GM06990 (cell line): ENCODE results near the gene ATF3.
"Not testable (repeated sequence)": the region's sequence is repeated elsewhere in the genome, so short reads cannot be mapped to it uniquely, and the experiment has no call there.

Experiments used
- DNase-seq: peaks from one replicate; pipeline ENCODE4 v3.0.0-alpha.2; 2011; ENCODE audit not compliant: insufficient read length; ENCODE audit errors: extremely low read depth
- H3K27me3 ChIP-seq: replicated peaks from 2 replicates; pipeline ENCODE4 v1.6.0; 2011; ENCODE audit warnings: low read length; ENCODE audit not compliant: control insufficient read depth, insufficient read depth
- H3K36me3 ChIP-seq: 2 replicates; pipeline ENCODE4 v1.5.1; 2011; ENCODE audit warnings: low read length; ENCODE audit not compliant: control insufficient read depth, insufficient read depth
- H3K4me3 ChIP-seq: replicated peaks from 2 replicates; pipeline ENCODE4 v1.5.1; 2011; ENCODE audit warnings: low read depth, mild to moderate bottlenecking, control low read depth, low read length
- TF ChIP-seq, protein P1 (sequence below): IDR thresholded peaks from 2 replicates; pipeline ENCODE4 v1.5.1; 2011; ENCODE audit warnings: low read length, control low read depth, mild to moderate bottlenecking, inconsistent platforms; ENCODE audit not compliant: insufficient read depth, poor library complexity, severe bottlenecking

ATF3 gene

DNA sequence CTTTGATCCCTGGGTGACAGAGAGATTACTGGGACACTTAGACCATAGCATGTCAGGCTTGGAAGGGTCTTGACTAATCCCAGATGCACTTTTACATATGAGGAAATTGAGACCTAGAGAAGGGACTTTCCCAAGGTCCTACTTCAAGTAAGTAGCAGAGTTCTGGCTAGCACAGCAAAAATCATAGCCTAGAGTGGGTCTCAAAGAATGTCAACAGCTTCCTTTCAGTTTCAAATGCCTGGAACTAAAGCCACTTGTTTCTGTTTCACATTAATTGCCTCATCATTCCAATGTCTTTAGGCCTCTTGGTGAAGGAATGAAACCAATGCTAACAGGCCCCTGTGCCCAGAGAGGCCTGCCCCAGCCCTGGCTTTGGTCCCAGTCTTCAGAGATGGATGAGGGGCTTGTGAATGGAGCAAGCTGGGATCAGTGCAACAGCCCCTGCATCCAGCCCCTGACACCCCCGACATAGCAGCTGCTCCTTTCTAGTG lies 26.6 kb downstream of the ATF3 start:
- DNase-seq: peak; percentile 28
- Histone ChIP-seq H3K27me3 (no peaks in the 10 kb centered on the region), H3K36me3 (no peaks in the 10 kb centered on the region), H3K4me3 (no peak overlapping the region)
- TF ChIP-seq, protein P1, sequence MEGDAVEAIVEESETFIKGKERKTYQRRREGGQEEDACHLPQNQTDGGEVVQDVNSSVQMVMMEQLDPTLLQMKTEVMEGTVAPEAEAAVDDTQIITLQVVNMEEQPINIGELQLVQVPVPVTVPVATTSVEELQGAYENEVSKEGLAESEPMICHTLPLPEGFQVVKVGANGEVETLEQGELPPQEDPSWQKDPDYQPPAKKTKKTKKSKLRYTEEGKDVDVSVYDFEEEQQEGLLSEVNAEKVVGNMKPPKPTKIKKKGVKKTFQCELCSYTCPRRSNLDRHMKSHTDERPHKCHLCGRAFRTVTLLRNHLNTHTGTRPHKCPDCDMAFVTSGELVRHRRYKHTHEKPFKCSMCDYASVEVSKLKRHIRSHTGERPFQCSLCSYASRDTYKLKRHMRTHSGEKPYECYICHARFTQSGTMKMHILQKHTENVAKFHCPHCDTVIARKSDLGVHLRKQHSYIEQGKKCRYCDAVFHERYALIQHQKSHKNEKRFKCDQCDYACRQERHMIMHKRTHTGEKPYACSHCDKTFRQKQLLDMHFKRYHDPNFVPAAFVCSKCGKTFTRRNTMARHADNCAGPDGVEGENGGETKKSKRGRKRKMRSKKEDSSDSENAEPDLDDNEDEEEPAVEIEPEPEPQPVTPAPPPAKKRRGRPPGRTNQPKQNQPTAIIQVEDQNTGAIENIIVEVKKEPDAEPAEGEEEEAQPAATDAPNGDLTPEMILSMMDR: no peak

DNA sequence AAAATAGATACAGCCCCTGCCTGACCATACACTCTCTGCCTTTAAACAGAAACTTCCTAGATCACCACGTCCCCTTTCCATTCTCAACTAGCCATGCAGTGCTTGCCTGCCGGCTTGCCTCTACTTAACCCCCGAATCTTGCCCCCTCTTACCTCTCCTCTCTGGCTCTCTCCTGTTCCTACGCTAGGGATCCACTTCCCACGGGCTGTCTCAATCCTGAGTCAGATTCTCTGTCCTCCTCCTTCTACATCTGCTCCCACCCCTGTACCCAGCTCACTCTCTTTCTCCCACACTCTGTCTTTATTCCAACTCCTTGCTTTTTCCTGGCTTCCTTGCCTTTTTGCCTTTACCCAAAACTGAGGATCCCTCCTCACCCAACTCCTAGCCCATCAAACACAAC lies 29.3 kb downstream of the ATF3 start:
- no peak overlapping the region for H3K4me3 ChIP-seq
- DNase-seq: no peak
- TF ChIP-seq, protein P1: no peak

DNA sequence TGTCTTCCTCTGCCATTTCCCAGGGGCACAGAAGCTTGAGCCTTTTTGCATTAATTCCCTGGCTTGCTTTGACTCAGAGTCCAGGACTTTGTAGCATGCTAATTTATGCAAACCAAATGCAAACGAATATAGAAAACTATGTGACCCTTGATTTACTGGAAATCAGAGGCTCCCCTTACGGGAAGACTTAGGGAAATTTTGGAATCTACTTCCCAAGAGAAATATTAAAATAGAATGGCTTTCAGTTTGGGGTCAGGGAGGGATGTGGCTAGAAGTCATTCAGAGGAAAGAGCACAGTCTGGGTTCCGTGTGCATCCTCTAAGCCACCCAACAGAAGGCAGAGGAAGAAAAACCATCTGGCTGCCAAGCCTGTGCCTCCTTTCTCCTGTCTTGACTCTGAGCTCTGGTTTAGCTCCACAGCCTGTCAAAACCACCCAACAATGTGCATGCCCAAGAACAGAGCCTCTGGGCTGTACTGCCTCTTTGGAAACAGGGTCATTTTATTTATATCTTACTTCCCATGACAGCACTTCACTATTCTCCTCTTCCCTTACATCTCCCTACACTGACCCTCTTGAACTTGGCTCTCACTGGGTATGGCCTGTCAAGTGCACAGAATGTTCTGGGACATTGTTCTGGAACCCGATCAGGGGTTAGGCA lies 30.1 kb downstream of the ATF3 start:
- no peaks in the 10 kb centered on the region for H3K27me3 ChIP-seq
- no peak overlapping the region for H3K4me3 ChIP-seq
- DNase-seq: no peak
- TF ChIP-seq, protein P1: no peak
- H3K36me3 ChIP-seq: no peaks in the 10 kb centered on the region

More for the DNA sequence above, 29.3 kb downstream of the ATF3 start:
- Histone ChIP-seq H3K36me3 (no peaks in the 10 kb centered on the region), H3K27me3 (no peaks in the 10 kb centered on the region)

DNA sequence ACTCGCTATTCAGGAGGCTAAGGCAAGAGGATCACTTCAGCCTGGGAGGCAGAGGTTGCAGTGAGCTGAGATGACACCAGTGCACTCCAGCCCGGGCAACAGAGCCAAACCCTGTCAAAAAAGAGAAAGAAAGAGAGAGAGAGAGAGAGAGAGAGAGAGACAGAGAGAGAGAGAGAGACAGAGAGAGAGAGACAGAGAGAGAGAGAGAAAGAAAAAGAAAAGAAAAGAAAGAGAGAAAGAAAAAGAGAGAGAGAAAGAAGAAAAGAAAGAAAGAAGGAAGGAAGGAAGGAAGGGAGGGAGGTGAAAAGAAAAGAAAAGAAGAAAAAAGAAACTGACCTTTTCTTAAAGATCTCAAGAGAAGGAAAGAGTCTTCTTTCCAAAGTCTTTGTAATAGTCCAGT lies 31.0 kb downstream of the ATF3 start:
- not testable (repeated sequence) for H3K4me3 ChIP-seq, DNase-seq, H3K36me3 ChIP-seq, H3K27me3 ChIP-seq

DNA sequence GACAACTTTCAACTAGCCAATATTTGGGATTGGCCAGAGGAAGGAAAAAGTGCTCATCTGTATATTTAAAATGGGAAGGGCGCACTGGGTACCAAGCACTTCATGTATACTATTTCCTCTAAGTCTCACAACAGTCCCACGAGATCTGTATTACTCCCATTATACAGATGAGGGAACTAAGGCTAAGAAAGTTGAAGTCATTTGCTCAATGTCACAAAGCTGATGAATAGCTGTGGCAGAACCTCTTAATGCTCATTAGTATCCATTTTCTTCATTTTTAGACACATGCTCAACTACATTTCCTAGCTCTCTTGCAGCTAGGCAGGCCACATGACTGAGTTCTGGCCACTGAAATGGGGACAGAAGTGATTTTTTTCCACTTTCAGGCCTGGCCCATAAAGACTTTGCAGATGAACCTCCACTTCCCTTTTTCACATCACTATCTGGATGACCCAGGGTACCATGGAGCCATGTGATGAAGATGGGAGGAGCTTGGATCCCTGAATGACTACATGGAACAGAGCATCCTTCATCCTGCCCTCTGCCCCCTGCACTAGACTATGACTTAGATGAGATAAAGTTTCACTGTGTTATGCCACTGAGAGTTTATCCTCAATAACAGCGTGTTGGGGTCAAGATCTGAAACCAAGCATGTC lies 31.8 kb downstream of the ATF3 start:
- no peaks in the 10 kb centered on the region for H3K27me3 ChIP-seq
- DNase-seq: no peak
- H3K36me3 ChIP-seq: no peaks in the 10 kb centered on the region
- H3K4me3 ChIP-seq: no peak overlapping the region
- TF ChIP-seq, protein P1: no peak

DNA sequence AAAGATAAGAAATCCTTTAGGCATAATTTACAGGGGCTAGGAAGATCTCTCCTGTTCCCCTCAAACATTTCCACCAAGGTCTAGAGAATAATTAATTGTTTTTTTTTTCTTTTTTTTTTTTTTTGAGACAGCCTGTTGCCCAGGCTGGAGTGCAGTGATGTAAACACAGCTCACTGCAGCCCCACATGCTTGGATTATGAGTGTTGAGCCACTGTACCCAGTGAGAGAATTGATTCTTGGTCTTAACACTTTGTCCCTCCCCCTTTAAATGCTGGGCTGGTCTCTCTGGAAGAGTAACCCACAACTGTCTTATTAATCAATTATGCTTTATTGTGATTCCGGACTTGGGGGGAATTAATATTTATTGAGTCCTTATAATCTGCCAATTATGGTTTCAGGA lies 33.4 kb downstream of the ATF3 start:
- Histone ChIP-seq H3K27me3 (no peaks in the 10 kb centered on the region), H3K36me3 (no peaks in the 10 kb centered on the region), H3K4me3 (no peak overlapping the region)
- no peak for DNase-seq
- TF ChIP-seq, protein P1: no peak
